Ovary (tissue), 9 donors: ENCODE measurements around the gene EXTL1. TPM values are rescaled to one million over a fixed set of nuclear protein-coding genes. Genes with fewer than 3 reads are reported as not detected.

Source experiments
- DNase-seq, 5 donors: peaks; one replicate each; pipeline ENCODE4 v3.0.0-alpha.2; 2019 to 2020
- H3K27ac ChIP-seq, 2 donors: fragments of 200-600 bp; one replicate each; pipeline versions ENCODE4 v1.5.1 to v1.8.0; 2019 to 2022
- H3K27me3 ChIP-seq: fragments of 200-600 bp; one replicate; pipeline ENCODE4 v1.8.0; 2022
- H3K36me3 ChIP-seq: fragments of 200-600 bp; sonication (generic); one replicate; pipeline ENCODE4 v1.5.1; 2019
- H3K4me1 ChIP-seq: one replicate; pipeline ENCODE4 v1.8.1; 2013; ENCODE audit warnings: mild to moderate bottlenecking, moderate library complexity; ENCODE audit not compliant: insufficient read depth
- H3K4me3 ChIP-seq: fragments of 200-600 bp; sonication (generic); one replicate; pipeline ENCODE4 v1.5.1; 2017
- H3K9me3 ChIP-seq, 2 donors: fragments of 200-600 bp in 1 of 2; sonication (generic) in 1 of 2; one replicate each; pipeline versions ENCODE4 v1.5.1 to v1.8.1; 2013 to 2019; ENCODE audit warnings: mild to moderate bottlenecking in 1 of 2, moderate library complexity in 1 of 2
- EP300 ChIP-seq: sonication (generic); formaldehyde crosslinking; IDR thresholded peaks from one replicate; pipeline ENCODE4 v1.6.1; 2017; ENCODE audit warnings: antibody characterized with exemption
- POLR2A ChIP-seq: fragments of 450-650 bp; IDR thresholded peaks from one replicate; pipeline ENCODE4 v1.6.1; 2017; ENCODE audit warnings: antibody characterized with exemption, mild to moderate bottlenecking, moderate library complexity
- WGBS, 3 donors: extraction: QIAGEN DNeasy Blood & Tissue Kit in 1 of 3; methylation state at CpG; one replicate each; pipeline versions ENCODE4 v1.1.5 to v1.1.7; 2013 to 2017; 5-methylcytosine and 5-hydroxymethylcytosine counted together
- intact Hi-C, 4 donors: fragments of 100-400 bp; cut with DNase I; formaldehyde crosslinking; loops; one replicate each; pipeline versions ENCODE4 v1.11.0 to v1.15.1; 2022 to 2023
- polyA plus RNA-seq, 2 donors: library from polyadenylated mRNA; stranded (reverse); fragments of 200-250 nt in 1 of 2; fragments of 350-450 nt in 1 of 2; fragmentation: Illumina TruSeq in 1 of 2; extraction: RNeasy Lipid Tissue Mini Kit (QIAGEN cat#74804) in 1 of 2; gene quantifications; one replicate each; pipeline ENCODE4 v1.2.3, GENCODE V29; 2013 to 2014
- total RNA-seq, 7 donors: library from RNA; depleted of rRNA in 2 of 7; stranded (reverse); fragments of >200 nt in 2 of 7; fragmentation: NEBNext Ultra II Directional in 3 of 7; extraction: Animal tissue kit (Norgen Biotek cat#: 25700) in 3 of 7; gene quantifications; one replicate each; pipeline versions ENCODE4 v1.1.0 to v1.2.4, GENCODE V29; 2016 to 2023
- TF ChIP-seq, protein P1 (sequence below), 3 donors: fragments of 450-650 bp in 2 of 3; fragments of 200-600 bp in 1 of 3; IDR thresholded peaks; one replicate each; pipeline versions ENCODE4 v1.5.1 to v1.8.0; 2016 to 2022; ENCODE audit warnings: antibody characterized with exemption in 3 of 3, mild to moderate bottlenecking in 1 of 3
- donor health status: DM: no; HTN: no; CAD: no; lungs with moderate emphysema.
- donor health status: DM: no; HTN: no; CAD: no.
- donor health status: Bipolar disorder and iron deficiency.
- donor health status: DM: yes; HTN: yes; CAD: no.
- donor health status: DM: no; HTN: no; CAD: no.
- donor health status: DM: yes; HTN: yes; CAD: no.

Gene EXTL1
- total and polyA plus RNA-seq, 9 donors: 0.47 to 4.5 (median 2.8) TPM

DNA sequence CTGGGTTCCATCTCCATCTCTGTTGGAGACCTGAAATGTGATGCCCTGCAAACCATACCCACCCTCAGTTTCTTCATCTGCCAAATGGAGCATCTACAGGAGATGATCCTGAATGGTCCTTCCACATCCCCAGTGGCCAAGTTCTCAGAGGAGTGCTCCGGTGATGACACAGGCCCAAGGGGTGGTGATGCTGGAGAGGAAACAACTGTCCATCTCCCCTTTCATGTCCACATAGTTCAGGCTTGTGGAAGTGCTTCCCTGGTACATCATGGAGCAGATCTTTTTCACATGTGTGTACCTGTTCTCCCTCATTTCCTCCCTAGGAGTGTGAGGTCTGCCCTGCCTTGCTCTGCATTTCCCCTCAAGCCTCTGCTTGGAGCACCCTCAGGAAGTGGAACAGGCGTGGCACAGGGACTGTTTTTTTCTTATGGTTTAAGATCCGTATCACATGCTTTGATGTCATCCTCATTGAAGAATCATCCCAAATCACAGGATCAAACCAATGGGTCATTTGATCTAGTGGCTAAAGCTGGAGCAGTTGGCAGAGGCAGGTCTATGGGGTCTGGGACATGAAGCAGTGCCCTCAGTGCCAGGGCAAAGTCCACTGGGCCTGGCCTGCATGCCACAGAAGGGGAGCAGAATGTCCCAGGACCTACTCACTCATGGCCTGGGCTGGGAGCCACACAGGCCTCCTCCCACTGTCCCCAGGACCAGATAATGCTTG, 54.0 kb downstream of the EXTL1 start:
- intact Hi-C loops: no loop called here
- DNase-seq: no peak
- 73 to 89% (median 79%) methylated on average over 3 of the region's 3 CpGs for WGBS, 3 donors
- H3K4me3 ChIP-seq: no peak overlapping the region
- no peaks in the 10 kb centered on the region for H3K36me3 ChIP-seq
- H3K27ac ChIP-seq: no peak overlapping the region
- no peak for TF ChIP-seq POLR2A
- no peak for TF ChIP-seq EP300
- TF ChIP-seq, protein P1, sequence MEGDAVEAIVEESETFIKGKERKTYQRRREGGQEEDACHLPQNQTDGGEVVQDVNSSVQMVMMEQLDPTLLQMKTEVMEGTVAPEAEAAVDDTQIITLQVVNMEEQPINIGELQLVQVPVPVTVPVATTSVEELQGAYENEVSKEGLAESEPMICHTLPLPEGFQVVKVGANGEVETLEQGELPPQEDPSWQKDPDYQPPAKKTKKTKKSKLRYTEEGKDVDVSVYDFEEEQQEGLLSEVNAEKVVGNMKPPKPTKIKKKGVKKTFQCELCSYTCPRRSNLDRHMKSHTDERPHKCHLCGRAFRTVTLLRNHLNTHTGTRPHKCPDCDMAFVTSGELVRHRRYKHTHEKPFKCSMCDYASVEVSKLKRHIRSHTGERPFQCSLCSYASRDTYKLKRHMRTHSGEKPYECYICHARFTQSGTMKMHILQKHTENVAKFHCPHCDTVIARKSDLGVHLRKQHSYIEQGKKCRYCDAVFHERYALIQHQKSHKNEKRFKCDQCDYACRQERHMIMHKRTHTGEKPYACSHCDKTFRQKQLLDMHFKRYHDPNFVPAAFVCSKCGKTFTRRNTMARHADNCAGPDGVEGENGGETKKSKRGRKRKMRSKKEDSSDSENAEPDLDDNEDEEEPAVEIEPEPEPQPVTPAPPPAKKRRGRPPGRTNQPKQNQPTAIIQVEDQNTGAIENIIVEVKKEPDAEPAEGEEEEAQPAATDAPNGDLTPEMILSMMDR (IDR thresholded peaks at IDR 0.05): no peak
- no peaks in the 10 kb centered on the region for H3K9me3 ChIP-seq
- no peaks in the 10 kb centered on the region for H3K27me3 ChIP-seq
- no peaks in the 10 kb centered on the region for H3K4me1 ChIP-seq

DNA sequence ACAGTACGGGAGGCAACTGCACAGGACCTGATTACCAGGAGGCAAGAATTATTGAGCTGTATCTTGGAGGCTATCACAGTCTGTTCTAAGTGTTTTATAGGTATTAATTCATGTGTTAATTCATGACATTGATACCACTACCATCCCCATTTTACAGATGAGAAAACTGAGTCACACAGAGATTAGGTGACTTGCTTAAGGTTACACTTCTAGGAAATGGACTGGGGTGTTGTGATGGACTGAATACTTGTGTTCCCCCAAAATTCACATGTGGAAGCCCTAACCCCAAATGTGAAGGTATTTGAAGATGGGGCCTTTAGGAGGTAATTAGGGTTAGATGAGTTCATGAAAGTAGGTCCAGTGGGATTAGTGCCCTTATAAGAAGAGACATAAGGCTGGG, 55.9 kb downstream of the EXTL1 start:
- H3K27ac ChIP-seq: no peak overlapping the region
- no peaks in the 10 kb centered on the region for H3K36me3 ChIP-seq
- H3K4me3 ChIP-seq: no peak overlapping the region
- TF ChIP-seq EP300 (no peak), POLR2A (no peak)
- TF ChIP-seq, protein P1 (IDR thresholded peaks at IDR 0.05): no peak
- intact Hi-C loops: no loop called here
- DNase-seq: no peak
- no peaks in the 10 kb centered on the region for H3K9me3 ChIP-seq
- no peaks in the 10 kb centered on the region for H3K27me3 ChIP-seq
- no peaks in the 10 kb centered on the region for H3K4me1 ChIP-seq
- WGBS, 3 donors: 91 to 96% (median 91%) methylated on average over 1 of the region's 1 CpG

DNA sequence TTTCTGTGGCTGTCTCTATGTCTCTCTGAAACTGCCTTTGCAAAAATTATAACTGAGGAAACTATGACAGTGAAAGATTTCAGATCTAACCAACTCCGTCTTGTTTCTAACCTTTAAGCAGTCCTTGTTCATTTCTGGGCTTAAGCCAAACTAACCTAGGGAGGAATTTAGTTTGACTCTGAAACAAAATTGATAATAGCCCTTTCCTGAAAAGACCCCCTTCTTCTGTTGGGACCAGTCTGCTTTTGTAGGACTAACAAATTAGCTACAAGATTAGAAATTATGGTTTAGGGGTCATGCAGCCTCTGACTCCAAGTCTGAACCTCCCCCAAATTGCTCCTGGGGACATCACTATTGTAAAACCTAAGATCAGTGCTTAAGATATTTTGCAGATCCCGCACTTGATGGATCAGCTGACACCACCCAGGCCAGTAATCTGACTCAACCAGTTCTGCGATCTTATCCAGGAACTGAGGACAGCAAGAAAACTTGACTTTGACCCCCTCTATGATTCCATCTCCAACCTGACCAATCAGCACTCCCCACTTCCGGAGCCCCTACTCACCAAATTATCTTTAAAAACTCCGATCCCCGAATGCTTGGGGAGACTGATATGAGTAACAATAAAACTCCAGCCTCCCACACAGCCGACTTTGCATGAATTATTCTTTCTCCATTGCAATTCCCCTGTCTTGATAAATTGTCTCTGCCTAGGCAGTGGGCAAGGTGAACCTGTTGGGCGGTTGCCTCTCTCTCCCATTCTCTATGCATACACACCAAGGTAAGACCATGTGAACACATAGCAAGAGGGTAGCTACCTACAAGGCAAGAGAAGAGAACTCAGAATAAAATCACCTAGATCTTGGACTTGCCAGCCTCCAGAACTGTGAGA, 57.0 kb downstream of the EXTL1 start:
- intact Hi-C loops: no loop called here
- 27 to 35% (median 29%) methylated on average over 8 of the region's 8 CpGs for WGBS, 3 donors
- H3K27ac ChIP-seq: no peak overlapping the region
- no peaks in the 10 kb centered on the region for H3K36me3 ChIP-seq
- TF ChIP-seq, protein P1 (IDR thresholded peaks at IDR 0.05): no peak
- no peak for TF ChIP-seq EP300
- TF ChIP-seq POLR2A: no peak
- H3K9me3 ChIP-seq: no peaks in the 10 kb centered on the region
- no peak for DNase-seq
- no peaks in the 10 kb centered on the region for H3K4me1 ChIP-seq
- no peaks in the 10 kb centered on the region for H3K27me3 ChIP-seq
- H3K4me3 ChIP-seq: no peak overlapping the region

DNA sequence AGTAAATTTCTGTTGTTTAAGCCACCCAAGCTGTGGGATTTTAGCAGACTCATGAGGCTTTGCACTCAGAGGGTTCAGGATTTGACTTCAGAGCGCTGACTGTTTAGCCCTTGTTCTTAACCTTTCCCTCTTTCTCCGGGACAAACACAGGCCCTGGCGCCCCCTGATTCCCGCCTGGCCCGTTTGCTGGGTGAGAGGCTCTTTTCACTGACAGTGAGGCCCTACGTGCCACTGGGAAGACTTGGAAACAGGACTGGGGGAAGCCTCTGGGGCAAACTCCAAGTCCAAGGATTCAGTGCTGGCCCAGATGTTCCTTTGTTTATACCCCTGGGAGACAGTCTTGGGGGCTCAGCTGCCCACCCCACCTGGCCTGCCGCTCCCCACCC, 57.6 kb downstream of the EXTL1 start:
- no peak overlapping the region for H3K27ac ChIP-seq
- no peak for DNase-seq
- TF ChIP-seq, protein P1 (IDR thresholded peaks at IDR 0.05): no peak
- no peaks in the 10 kb centered on the region for H3K4me1 ChIP-seq
- no peaks in the 10 kb centered on the region for H3K27me3 ChIP-seq
- H3K9me3 ChIP-seq: no peaks in the 10 kb centered on the region
- H3K36me3 ChIP-seq: no peaks in the 10 kb centered on the region
- H3K4me3 ChIP-seq: no peak overlapping the region
- intact Hi-C loops: no loop called here
- WGBS, 3 donors: 44 to 52% (median 47%) methylated on average over 7 of the region's 7 CpGs
